HepG2 (cell line): ENCODE results near the gene RBM19. TPM values are rescaled to one million over a fixed set of nuclear protein-coding genes. Genes with fewer than 3 reads are reported as not detected.
A peak's percentile ranks its signal among the peaks of the same experiment; 100 is the strongest.

Experiments used
- ASH2L ChIP-seq: fragments of 300-600, 200-600 bp; sonication (generic); IDR thresholded peaks from 2 replicates; pipeline ENCODE4 v1.7.0; 2017; ENCODE audit warnings: low read depth, mild to moderate bottlenecking, moderate library complexity, mixed read lengths, low read length; ENCODE audit not compliant: insufficient read length
- HBP1 ChIP-seq: IDR thresholded peaks from 2 replicates; pipeline ENCODE4 v1.6.1; 2016; ENCODE audit warnings: low read depth, control low read depth
- NR2F2 ChIP-seq: IDR thresholded peaks from 2 replicates; pipeline ENCODE4 v1.6.1; 2012; ENCODE audit warnings: low read depth, inconsistent platforms, borderline replicate concordance
- PHB2 ChIP-seq: fragments of 450-650 bp; IDR thresholded peaks from 2 replicates; pipeline ENCODE4 v1.6.1; 2018; ENCODE audit not compliant: partially characterized antibody
- PRDM10 ChIP-seq: sonication (generic); formaldehyde crosslinking; IDR thresholded peaks from 2 replicates; pipeline ENCODE4 v1.4.0; 2020; ENCODE audit warnings: low read depth, missing genetic modification reagents
- PRDM4 ChIP-seq: sonication (generic); formaldehyde crosslinking; IDR thresholded peaks from 2 replicates; pipeline ENCODE4 v1.9.0; 2021; ENCODE audit warnings: missing genetic modification reagents, borderline replicate concordance
- RORA ChIP-seq: sonication (generic); formaldehyde crosslinking; IDR thresholded peaks from 2 replicates; pipeline ENCODE4 v1.5.0; 2020; ENCODE audit warnings: mild to moderate bottlenecking, missing genetic modification reagents, moderate library complexity
- SATB2 ChIP-seq: sonication (generic); formaldehyde crosslinking; IDR thresholded peaks from 2 replicates; pipeline ENCODE4 v1.5.0; 2020; ENCODE audit warnings: missing genetic modification reagents
- SP2 ChIP-seq: sonication (generic); formaldehyde crosslinking; IDR thresholded peaks from 2 replicates; pipeline ENCODE4 v1.5.1; 2020; ENCODE audit warnings: mild to moderate bottlenecking, missing genetic modification reagents
- ZHX1 ChIP-seq: sonication (generic); formaldehyde crosslinking; IDR thresholded peaks from 2 replicates; pipeline ENCODE4 v1.8.1; 2022; ENCODE audit warnings: low read depth, mild to moderate bottlenecking, missing genetic modification reagents
- ZNF205 ChIP-seq: IDR thresholded peaks from 2 replicates; pipeline ENCODE4 v1.6.1; 2018; ENCODE audit warnings: missing biosample characterization, missing genetic modification reagents
- ZNF343 ChIP-seq: sonication (generic); formaldehyde crosslinking; IDR thresholded peaks from 2 replicates; pipeline ENCODE4 v1.4.0; 2020; ENCODE audit warnings: mild to moderate bottlenecking, missing genetic modification reagents
- ZNF550 ChIP-seq: sonication (generic); formaldehyde crosslinking; IDR thresholded peaks from 2 replicates; pipeline ENCODE4 v1.4.0; 2020; ENCODE audit warnings: mild to moderate bottlenecking, missing genetic modification reagents, borderline replicate concordance
- ZNF597 ChIP-seq: sonication (generic); formaldehyde crosslinking; IDR thresholded peaks from 2 replicates; pipeline ENCODE4 v1.5.0; 2020; ENCODE audit warnings: missing genetic modification reagents
- ZNF772 ChIP-seq: sonication (generic); formaldehyde crosslinking; IDR thresholded peaks from 2 replicates; pipeline ENCODE4 v1.5.0; 2020; ENCODE audit warnings: mild to moderate bottlenecking, missing genetic modification reagents
- ZNF850 ChIP-seq: sonication (generic); formaldehyde crosslinking; conservative IDR thresholded peaks from 2 replicates; pipeline ENCODE4 v1.9.0; 2021; ENCODE audit warnings: mild to moderate bottlenecking, missing genetic modification reagents
- ZSCAN29 ChIP-seq: sonication (generic); formaldehyde crosslinking; conservative IDR thresholded peaks from 2 replicates; pipeline ENCODE4 v1.4.0; 2020; ENCODE audit warnings: mild to moderate bottlenecking, missing genetic modification reagents
- polyA plus RNA-seq, 8 experiments: library from polyadenylated mRNA; depleted of rRNA in 3 of 8; stranded (reverse) in 7 of 8; unstranded in 1 of 8; fragments of >200 nt; fragmentation: Illumina TruSeq in 4 of 8; extraction: Trizol in 4 of 8; gene quantifications; 2 replicates each; pipeline versions ENCODE4 v1.2.1 to v1.2.3, GENCODE V29; 2011 to 2016; ENCODE audit warnings: low read depth in 4 of 8, missing spikeins in 1 of 8, mixed read lengths in 1 of 8; ENCODE audit not compliant: insufficient read depth in 1 of 8
- total RNA-seq, 5 experiments: library from RNA; depleted of rRNA; stranded (reverse); fragments of >200 nt; fragmentation: Illumina TruSeq; extraction: Trizol; gene quantifications; 2 replicates each; pipeline ENCODE4 v1.2.3, GENCODE V29; 2016; ENCODE audit warnings: low read depth in 1 of 5

The RBM19 gene
- total and polyA plus RNA-seq, 2 of the 13 experiments (the other 11 are each of a cell fraction or from before 2014, with no cell fraction given): 19.3 to 32.2 TPM

GRCh38 chr12:113808095-113808951 is 157.8 kb downstream of the RBM19 start (continued):
- TF ChIP-seq HBP1 (CRISPR knock-in tag) (no peak), SATB2 (CRISPR knock-in tag) (no peak), ZNF205 (CRISPR knock-in tag) (no peak), RORA (CRISPR knock-in tag) (no peak), PRDM4 (no peak), ASH2L (peak; percentile 81), ZHX1 (CRISPR knock-in tag) (no peak), ZSCAN29 (CRISPR knock-in tag) (0 out of 2 replicates have a peak, but pooled peaks have one; percentile 39), ZNF550 (CRISPR knock-in tag) (no peak), PRDM10 (CRISPR knock-in tag) (no peak), PHB2 (no peak), ZNF597 (CRISPR knock-in tag) (no peak), NR2F2 (no peak), SP2 (CRISPR knock-in tag) (no peak), ZNF772 (CRISPR knock-in tag) (no peak), ZNF343 (no peak), ZNF850 (no peak)
